ENCODE measurements around the gene TINAG. TPM values are rescaled to one million over a fixed set of nuclear protein-coding genes. Genes with fewer than 3 reads are reported as not detected.

TINAG gene
- total and polyA plus RNA-seq, 2 of the 13 experiments (the other 11 are each of a cell fraction or from before 2014, with no cell fraction given), result 0.08 to 0.15 TPM

DNA sequence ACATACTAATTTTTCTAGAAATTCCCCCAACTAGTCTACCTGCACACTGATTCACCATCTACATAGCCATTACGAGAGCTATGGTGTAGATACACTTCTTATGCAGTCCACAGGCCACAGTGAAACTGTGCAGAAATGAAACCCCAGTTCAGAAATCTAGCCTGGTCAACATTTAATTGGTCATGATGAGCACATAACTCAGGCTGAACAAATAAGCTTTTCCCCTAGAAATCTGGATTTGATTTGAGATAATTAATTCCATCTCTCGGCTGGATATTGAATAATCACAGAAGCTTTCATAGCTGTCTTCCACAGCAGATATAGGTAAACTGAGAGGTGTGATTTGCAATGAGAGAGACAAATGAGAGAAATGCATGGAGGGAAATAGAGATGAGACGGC lies 22.6 kb upstream of the TINAG start:
- Histone ChIP-seq H3K27ac (ENCODE audit: extremely low read length, insufficient read depth, low read length) (no peak overlapping the region), H3K4me2 (ENCODE audit: low read depth, low read length) (no peak overlapping the region), H3K4me1 (ENCODE audit: insufficient read depth, low read length) (peaks cover 4% of the 10 kb centered on the region; the same call in 1 of the 2 replicates), H3K9ac (ENCODE audit: insufficient read depth, low read depth, low read length) (no peak overlapping the region), H3K9me3 (ENCODE audit: low read length) (no peaks in the 10 kb centered on the region), H3K27me3 (ENCODE audit: control insufficient read depth in 1 of 2, insufficient read depth in 2 of 2, low read length in 2 of 2) (no peaks in the 10 kb centered on the region), H2AFZ (ENCODE audit: low read length) (no peak overlapping the region), H3K79me2 (ENCODE audit: insufficient read depth, low read length) (no peaks in the 10 kb centered on the region), H3K36me3 (replicated peaks in 1 of 2; ENCODE audit: control insufficient read depth in 1 of 2, insufficient read depth in 2 of 2, low read length in 2 of 2) (no peaks in the 10 kb centered on the region), H4K20me1 (ENCODE audit: insufficient read depth, low read length) (no peaks in the 10 kb centered on the region), H3K4me3 (replicated peaks in 1 of 3; ENCODE audit: insufficient read depth in 1 of 3, low read depth in 2 of 3, low read length in 3 of 3) (no peak overlapping the region)
- FAIRE-seq (no peak), ATAC-seq (no peak), DNase-seq (ENCODE audit: low spot score) (no peak)
- 49% methylated on average over 3 of the region's 3 CpGs for WGBS (ENCODE audit: low lambda C conversion rate)
- BruUV-seq (replicated peaks), result no TSS peak
- ChIA-PET CTCF (ENCODE audit: low intra/inter-chr PET ratio, low total read pairs) (no interaction called here), POLR2A (no interaction called here)
- in situ Hi-C loops (cut with HindIII; ENCODE audit: extremely low pct_ligation_motif_present, low pct_unique_long_range_greater_than_20kb), result no loop called here
- intact Hi-C loops (cut with micrococcal nuclease; ENCODE audit: unreplicated experiment), result no loop called here
- TF ChIP-seq, protein P1, sequence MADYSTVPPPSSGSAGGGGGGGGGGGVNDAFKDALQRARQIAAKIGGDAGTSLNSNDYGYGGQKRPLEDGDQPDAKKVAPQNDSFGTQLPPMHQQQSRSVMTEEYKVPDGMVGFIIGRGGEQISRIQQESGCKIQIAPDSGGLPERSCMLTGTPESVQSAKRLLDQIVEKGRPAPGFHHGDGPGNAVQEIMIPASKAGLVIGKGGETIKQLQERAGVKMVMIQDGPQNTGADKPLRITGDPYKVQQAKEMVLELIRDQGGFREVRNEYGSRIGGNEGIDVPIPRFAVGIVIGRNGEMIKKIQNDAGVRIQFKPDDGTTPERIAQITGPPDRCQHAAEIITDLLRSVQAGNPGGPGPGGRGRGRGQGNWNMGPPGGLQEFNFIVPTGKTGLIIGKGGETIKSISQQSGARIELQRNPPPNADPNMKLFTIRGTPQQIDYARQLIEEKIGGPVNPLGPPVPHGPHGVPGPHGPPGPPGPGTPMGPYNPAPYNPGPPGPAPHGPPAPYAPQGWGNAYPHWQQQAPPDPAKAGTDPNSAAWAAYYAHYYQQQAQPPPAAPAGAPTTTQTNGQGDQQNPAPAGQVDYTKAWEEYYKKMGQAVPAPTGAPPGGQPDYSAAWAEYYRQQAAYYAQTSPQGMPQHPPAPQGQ (CRISPR knock-in tag; IDR thresholded peaks at IDR 0.05; ENCODE audit: borderline replicate concordance), result no peak
- TF ChIP-seq ZNF280B (CRISPR knock-in tag; IDR thresholded peaks at IDR 0.05; ENCODE audit: borderline replicate concordance), result no peak
- no peak for TF ChIP-seq POLR2A (IDR thresholded peaks at IDR 0.05; ENCODE audit: insufficient read depth in 1 of 2, low read depth in 2 of 2, low read length in 2 of 2)
- TF ChIP-seq ZNF333 (CRISPR knock-in tag; IDR thresholded peaks at IDR 0.05; ENCODE audit: borderline replicate concordance), result no peak

- POLR2A ChIA-PET, result no interaction called here
- FAIRE-seq (no peak), DNase-seq (ENCODE audit: low spot score) (no peak), ATAC-seq (no peak)
- intact Hi-C loops (cut with micrococcal nuclease; ENCODE audit: unreplicated experiment), result no loop called here
- no peak overlapping the region for H3K27ac ChIP-seq (ENCODE audit: extremely low read length, insufficient read depth, low read length)
- H4K20me1 ChIP-seq (ENCODE audit: insufficient read depth, low read length), result no peaks in the 10 kb centered on the region
- peaks cover 4% of the 10 kb centered on the region; the same call in 1 of the 2 replicates for H3K4me1 ChIP-seq (ENCODE audit: insufficient read depth, low read length)
- no peak overlapping the region for H2AFZ ChIP-seq (ENCODE audit: low read length)
- no TSS peak for BruUV-seq (replicated peaks)
- no peaks in the 10 kb centered on the region for H3K36me3 ChIP-seq (replicated peaks in 1 of 2; ENCODE audit: control insufficient read depth in 1 of 2, insufficient read depth in 2 of 2, low read length in 2 of 2)
- H3K9me3 ChIP-seq (ENCODE audit: low read length), result no peaks in the 10 kb centered on the region
- H3K9ac ChIP-seq (ENCODE audit: insufficient read depth, low read depth, low read length), result no peak overlapping the region
- no peak overlapping the region for H3K4me2 ChIP-seq (ENCODE audit: low read depth, low read length)
- in situ Hi-C loops (cut with HindIII; ENCODE audit: extremely low pct_ligation_motif_present, low pct_unique_long_range_greater_than_20kb), result no loop called here
- no peaks in the 10 kb centered on the region for H3K27me3 ChIP-seq (ENCODE audit: control insufficient read depth in 1 of 2, insufficient read depth in 2 of 2, low read length in 2 of 2)
- no peaks in the 10 kb centered on the region for H3K79me2 ChIP-seq (ENCODE audit: insufficient read depth, low read length)
- no peak overlapping the region for H3K4me3 ChIP-seq (replicated peaks in 1 of 3; ENCODE audit: insufficient read depth in 1 of 3, low read depth in 2 of 3, low read length in 3 of 3)
- CTCF ChIA-PET (ENCODE audit: low intra/inter-chr PET ratio, low total read pairs), result no interaction called here
- TF ChIP-seq ZNF841 (CRISPR knock-in tag; IDR thresholded peaks at IDR 0.05; ENCODE audit: borderline replicate concordance) (no peak), ASH2L (IDR thresholded peaks at IDR 0.05; ENCODE audit: insufficient read length, low read depth, low read length) (no peak), PBX3 (CRISPR knock-in tag; IDR thresholded peaks at IDR 0.05; ENCODE audit: borderline replicate concordance) (no peak), IRF2 (CRISPR knock-in tag; IDR thresholded peaks at IDR 0.05) (no peak), MLXIP (CRISPR knock-in tag; IDR thresholded peaks at IDR 0.05; ENCODE audit: borderline replicate concordance) (no peak)
Observed at GRCh38 chr6:54286141-54286540, 22.1 kb upstream of the TINAG start.
